Measurements from ENCODE around the gene ZBTB7C. TPM values are rescaled to one million over a fixed set of nuclear protein-coding genes. Genes with fewer than 3 reads are reported as not detected.

Gene ZBTB7C
- total RNA-seq, 1 donor from 2014 or later = 2.7 TPM

DNA sequence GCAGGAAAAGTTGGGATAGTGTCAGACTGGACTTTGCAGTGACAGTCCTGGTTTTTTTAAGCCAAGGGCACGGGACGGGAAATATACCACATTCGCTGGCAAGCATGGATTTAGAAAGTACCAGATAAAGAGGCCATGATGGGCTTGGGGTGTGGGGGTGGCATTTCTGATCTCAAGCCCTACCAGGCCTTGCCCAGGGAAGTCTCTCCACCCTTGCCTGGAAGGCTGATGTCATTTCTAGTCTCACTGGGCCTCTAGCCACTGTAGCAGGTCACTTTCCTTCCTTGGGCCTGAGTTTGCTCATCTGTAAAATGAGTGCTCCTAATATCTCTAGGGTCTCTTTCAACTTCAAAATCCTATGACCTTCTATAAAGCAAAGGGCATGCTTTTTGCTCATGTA is 1.8 kb downstream of the ZBTB7C start:
- Histone ChIP-seq H3K9me3 (replicated peaks) (no peaks in the 10 kb centered on the region), H3K36me3 (no peaks in the 10 kb centered on the region), H3K4me1 (peaks cover 25% of the 10 kb centered on the region), H3K4me3 (peak overlapping the region; percentile 84), H3K27ac (replicated peaks) (peak overlapping the region; percentile 88), H3K27me3 (ENCODE audit: low read depth) (peaks cover 32% of the 10 kb centered on the region)
- TF ChIP-seq CTCF (IDR thresholded peaks at IDR 0.05; ENCODE audit: borderline replicate concordance) = no peak
- no peak for DNase-seq
- intact Hi-C loops (cut with micrococcal nuclease) = no loop called here

DNA sequence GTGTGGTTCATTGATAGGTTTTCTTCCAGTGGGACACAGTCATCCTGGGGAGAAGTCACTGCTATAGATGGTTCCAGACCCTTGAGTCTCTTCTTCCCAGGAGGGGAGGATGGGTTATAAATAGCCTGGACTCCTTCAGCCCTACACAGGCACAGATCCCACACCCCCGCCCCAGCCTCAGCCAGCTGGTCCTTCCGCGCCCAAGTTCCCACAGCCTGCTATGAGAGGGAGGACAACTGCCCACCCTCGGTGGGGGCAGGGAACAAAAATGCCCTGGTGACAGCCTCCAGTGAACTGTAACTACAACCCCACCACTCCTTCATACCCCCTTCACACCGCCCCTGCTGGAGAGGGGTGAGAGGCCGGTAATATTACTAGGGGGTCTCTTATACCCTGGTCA is 3.2 kb downstream of the ZBTB7C start:
- H3K27me3 ChIP-seq (ENCODE audit: low read depth) = peaks cover 20% of the 10 kb centered on the region
- DNase-seq = no peak
- H3K4me3 ChIP-seq = no peak overlapping the region
- TF ChIP-seq CTCF (IDR thresholded peaks at IDR 0.05; ENCODE audit: borderline replicate concordance) = no peak
- no peak overlapping the region for H3K27ac ChIP-seq (replicated peaks)
- intact Hi-C loops (cut with micrococcal nuclease) = no loop called here
- H3K4me1 ChIP-seq = peaks cover 24% of the 10 kb centered on the region
- no peaks in the 10 kb centered on the region for H3K9me3 ChIP-seq (replicated peaks)
- no peaks in the 10 kb centered on the region for H3K36me3 ChIP-seq

- Histone ChIP-seq H3K9me3 (replicated peaks) (no peaks in the 10 kb centered on the region), H3K27ac (replicated peaks) (no peak overlapping the region), H3K27me3 (ENCODE audit: low read depth) (peaks cover 20% of the 10 kb centered on the region), H3K4me3 (no peak overlapping the region), H3K36me3 (no peaks in the 10 kb centered on the region), H3K4me1 (peaks cover 15% of the 10 kb centered on the region)
- intact Hi-C loops (cut with micrococcal nuclease) = no loop called here
- TF ChIP-seq CTCF (IDR thresholded peaks at IDR 0.05; ENCODE audit: borderline replicate concordance) = no peak
- DNase-seq = no peak
Measured at GRCh38 chr18:48404716-48405507, 4.3 kb downstream of the ZBTB7C start.

DNA sequence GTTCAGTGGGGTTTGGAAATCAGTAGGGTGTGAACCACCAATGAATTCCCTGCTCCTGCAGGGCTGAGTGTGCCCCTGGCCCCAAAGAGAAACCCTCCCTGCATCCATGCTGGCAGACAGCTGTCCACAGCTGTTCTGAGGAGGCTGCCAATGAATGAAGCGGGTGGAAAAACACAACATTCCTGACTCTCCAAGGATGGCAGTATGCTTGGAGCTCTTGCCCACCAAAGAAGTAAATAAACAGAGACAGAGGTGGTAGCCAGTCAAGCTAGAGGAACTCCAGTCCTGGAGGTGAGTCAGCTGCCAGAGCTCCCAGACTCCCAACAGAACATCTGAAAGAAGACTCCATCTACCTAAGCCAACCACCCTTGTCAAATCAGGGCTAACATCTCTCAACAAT is 6.2 kb downstream of the ZBTB7C start:
- no peak for TF ChIP-seq CTCF (IDR thresholded peaks at IDR 0.05; ENCODE audit: borderline replicate concordance)
- peaks cover 9% of the 10 kb centered on the region for H3K27me3 ChIP-seq (ENCODE audit: low read depth)
- no peak overlapping the region for H3K27ac ChIP-seq (replicated peaks)
- no peak for DNase-seq
- no peak overlapping the region for H3K4me3 ChIP-seq
- intact Hi-C loops (cut with micrococcal nuclease) = no loop called here
- no peaks in the 10 kb centered on the region for H3K36me3 ChIP-seq
- H3K9me3 ChIP-seq (replicated peaks) = no peaks in the 10 kb centered on the region
- peaks cover 2% of the 10 kb centered on the region for H3K4me1 ChIP-seq

- H3K4me3 ChIP-seq = no peak overlapping the region
- no peaks in the 10 kb centered on the region for H3K9me3 ChIP-seq (replicated peaks)
- no peaks in the 10 kb centered on the region for H3K36me3 ChIP-seq
- peak overlapping the region; percentile 21 for H3K27ac ChIP-seq (replicated peaks)
- no peak for TF ChIP-seq CTCF (IDR thresholded peaks at IDR 0.05; ENCODE audit: borderline replicate concordance)
- no peaks in the 10 kb centered on the region for H3K27me3 ChIP-seq (ENCODE audit: low read depth)
- no peak for DNase-seq
- peaks cover 16% of the 10 kb centered on the region for H3K4me1 ChIP-seq
- intact Hi-C loops (cut with micrococcal nuclease) = no loop called here
Measured at GRCh38 chr18:48399303-48400075, 9.7 kb downstream of the ZBTB7C start.

Data from left ventricle myocardium inferior (tissue), 1 donor.